HG03575 (cell line): ENCODE data around the gene EIF2S3B.
"Not testable (repeated sequence)": the region's sequence is repeated elsewhere in the genome, so short reads cannot be mapped to it uniquely, and the experiment has no call there.

Source experiments
- ATAC-seq: cut with Tn5 transposase; IDR thresholded peaks from one replicate; pipeline ENCODE4 v1.9.1; 2021; ENCODE audit not compliant: unreplicated experiment, insufficient number of reproducible peaks, low FRiP score; ENCODE audit errors: extremely low read depth

The EIF2S3B gene

DNA sequence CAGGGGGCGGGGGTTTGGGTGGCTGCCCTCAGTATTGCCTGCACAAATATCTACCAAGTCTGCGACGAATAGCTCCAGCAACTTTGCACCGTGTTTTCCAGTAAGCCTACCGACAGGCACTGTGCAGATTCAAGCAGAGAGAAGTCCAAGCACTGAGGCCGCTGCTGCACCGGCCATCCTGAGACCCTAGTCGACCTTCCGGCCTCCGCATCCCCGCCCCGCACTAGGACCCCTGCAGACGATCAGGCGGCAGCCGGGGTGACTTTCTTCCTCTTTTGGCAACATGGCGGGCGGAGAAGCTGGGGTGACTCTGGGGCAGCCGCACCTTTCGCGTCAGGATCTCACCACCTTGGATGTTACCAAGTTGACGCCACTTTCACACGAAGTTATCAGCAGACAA lies at the start of gene EIF2S3B:
EIF2S3B (plus strand) TSS at position 271 of the 400 bp plus-strand sequence; CDS start at position 284, 13 bp downstream.
- no peak for ATAC-seq

DNA sequence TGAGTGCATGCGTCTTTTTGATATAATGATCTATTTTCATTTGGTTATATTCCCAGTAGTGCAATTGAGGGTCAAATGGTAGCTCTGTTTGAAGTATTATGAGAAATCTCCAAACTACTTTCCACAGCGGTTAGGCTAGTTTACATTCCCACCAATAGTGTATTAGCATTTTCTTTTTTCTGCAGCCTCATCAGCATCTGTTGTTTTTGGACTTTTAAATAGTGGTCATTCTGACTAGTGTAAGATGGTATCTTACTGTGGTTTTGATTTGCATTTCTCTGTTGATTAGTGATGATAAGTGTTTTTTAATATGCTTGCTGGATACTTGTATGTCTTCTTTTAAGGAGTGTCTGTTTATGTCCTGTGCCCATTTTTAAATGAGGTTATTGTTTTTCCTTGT lies 48.8 kb upstream of the EIF2S3B start:
- no peak for ATAC-seq

DNA sequence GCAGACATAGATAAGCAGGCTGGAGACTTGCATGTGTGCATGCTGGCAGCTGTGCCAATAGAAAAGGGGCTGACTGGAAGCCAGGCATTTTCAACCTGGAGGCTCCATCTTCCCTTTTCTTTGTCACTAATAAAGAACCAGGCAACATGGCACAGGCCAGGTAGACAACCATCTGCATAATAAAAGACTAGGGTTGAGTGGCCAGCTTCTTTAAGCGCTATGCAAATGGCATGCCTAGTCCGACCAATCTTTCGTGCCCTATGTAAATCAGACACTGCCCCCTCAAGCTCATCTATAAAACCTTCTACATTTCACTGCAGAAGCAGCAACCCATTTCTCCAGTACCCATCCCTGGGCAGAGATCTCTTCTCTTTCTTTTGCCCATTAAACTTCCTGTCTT lies 47.9 kb upstream of the EIF2S3B start:
- ATAC-seq = no peak

DNA sequence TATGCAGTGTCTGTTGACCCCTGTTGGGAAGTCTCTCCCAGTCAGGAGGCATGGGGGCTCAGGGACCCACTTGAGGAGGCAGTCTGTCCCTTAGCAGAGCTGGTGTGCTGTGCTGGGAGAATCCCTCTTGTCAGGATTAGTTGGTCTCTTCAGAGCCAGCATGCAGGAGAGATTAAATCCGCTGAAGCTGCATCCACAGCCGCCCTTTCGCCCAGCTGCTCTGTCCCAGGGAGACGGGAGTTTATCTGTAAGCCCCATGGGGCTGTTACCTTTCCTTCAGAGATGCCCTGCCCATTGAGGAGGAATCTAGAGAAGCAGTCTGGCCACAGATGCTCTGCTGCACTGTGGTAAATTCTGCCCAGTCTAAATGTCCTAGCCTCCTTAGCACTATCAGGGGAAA lies 39.4 kb upstream of the EIF2S3B start:
- ATAC-seq = no peak

DNA sequence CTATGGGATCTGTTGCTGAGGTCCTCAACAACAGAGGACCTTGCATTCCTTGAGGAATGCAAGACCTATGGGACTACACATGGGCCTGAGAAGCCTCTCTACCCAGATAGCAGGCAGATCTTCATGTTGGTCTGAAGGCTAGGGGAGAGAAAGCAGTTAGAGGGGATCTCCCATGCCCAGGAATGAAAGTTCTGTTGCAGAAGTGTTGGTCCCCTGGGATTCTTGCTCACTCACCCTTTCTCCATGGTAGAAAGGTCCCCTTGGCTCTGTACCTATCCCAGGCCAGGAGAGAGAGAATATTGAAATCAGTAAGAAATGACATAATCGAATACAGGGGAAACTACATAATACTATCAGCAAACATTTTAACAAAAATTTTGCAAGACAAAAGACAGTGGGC lies 36.0 kb upstream of the EIF2S3B start:
- no peak for ATAC-seq

DNA sequence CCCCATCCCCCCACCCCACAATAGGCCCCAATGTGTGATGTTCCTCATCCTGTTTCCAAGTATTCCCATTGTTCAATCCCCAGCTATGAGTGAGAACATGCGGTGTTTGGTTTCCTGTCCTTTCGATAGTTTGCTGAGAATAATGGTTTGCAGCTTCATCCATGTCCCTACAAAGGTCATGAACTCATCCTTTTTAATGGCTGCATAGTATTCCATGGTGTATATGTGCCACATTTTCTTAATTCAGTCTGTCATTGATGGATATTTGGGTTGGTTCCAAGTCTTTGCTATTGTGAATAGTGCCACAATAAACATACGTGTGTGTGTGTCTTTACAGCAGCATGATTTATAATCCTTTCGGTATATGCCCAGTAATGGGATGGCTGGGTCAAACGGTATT lies 32.9 kb upstream of the EIF2S3B start:
- not testable (repeated sequence) for ATAC-seq

DNA sequence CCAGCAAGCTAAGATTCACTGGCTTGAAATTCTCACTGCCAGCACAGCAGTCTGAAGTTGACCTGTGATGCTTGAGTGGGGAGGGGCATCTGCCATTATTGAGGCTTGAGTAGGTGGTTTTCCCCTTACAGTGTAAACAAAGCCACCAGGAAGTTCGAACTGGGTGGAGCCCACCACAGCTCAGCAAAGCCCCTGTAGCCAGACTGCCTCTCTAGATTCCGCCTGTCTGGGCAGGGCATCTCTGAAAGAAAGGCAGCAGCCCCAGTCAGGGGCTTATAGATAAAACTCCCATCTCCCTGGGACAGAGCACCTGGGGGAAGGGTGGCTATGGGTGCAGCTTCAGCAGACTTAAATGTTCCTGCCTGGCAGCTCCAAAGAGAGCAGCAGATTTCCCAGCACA lies 23.8 kb upstream of the EIF2S3B start:
- ATAC-seq = not testable (repeated sequence)

DNA sequence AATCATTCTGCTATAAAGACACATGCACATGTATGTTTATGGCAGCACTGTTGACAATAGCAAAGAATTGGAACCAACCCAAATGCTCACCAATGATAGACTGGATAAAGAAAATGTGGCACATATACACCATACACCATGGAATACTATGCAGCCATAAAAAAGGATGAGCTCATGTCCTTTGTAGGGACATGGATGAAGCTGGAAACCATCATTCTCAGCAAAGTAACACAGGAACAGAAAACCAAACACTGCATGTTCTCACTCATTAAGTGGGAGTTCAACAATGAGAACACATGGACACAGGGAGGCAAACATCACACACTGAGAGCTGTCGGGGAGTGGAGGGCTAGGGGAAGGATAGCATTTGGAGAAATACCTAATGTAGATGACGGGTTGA lies 18.4 kb upstream of the EIF2S3B start:
- not testable (repeated sequence) for ATAC-seq

DNA sequence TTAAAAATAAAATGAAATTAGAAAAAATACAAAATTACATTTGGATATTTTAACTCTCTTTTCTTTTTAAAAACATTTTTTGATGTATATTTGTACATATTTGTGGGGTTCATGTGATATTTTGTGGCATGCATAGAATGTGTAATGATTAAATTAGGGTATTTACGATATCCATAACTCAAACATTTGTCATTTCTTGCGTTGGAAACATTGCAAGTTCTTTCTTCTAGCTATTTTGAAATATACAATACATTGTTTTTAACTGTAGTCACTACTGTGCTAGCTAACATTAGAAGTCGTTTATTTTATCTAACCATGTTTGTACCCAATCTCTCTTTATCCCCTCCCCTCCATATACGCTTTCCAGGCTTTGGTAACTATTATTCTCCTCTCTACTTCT lies 13.9 kb upstream of the EIF2S3B start:
- ATAC-seq = no peak

DNA sequence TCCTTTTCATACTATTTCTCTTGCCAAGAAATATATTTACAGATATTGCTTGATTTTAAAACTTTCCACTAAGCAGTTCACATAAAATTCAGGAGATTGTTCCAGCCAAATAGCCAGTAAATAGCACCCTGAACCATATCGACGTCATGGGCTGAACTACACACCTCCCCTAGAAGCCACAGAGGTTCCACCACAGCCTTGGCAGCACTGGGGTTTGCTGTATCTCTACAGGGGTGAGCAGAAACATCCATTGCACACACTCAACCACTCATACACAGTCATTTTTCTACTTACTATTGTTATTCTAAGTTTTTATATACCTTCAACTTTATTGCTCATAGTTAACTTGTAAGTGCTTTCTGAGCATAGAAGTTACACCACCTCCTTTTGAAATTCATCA lies 8.1 kb upstream of the EIF2S3B start:
- ATAC-seq = no peak

DNA sequence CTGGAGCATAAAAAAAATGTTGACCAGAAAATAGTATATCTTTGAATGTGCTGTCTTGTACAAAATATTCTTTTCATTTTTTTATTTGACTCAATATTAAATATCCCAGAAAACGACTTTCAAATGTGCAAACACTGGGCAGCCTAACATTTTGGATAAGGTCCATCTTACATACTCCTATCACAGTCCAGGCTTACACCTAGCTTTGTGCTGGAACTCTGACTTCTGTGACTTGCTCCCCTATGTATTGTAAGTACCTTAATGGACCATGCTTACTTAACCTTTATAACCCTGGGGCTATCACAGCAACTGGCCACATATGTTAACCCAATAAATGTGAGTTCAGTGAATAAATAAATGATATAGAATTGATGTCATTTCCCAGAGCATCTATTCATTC lies 7.6 kb upstream of the EIF2S3B start:
- ATAC-seq = no peak

DNA sequence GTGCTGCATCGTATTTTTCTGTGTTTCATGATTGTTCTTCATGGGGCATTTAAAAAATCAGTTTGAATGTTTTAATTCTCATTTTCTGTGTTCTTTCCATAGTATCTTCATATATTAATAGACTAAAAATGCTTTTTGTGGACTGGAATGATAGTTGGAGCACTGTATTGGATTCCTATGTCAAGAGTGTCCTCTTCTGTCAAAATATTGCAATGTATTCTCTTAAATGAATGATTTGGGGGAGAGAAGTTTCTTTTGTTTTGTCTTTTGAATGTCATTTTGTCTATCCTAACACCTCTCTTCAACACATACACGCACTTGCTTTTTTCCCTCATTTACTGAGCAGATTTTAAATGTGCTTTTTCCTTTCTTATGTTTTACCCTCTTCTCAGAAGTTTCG lies 4.7 kb upstream of the EIF2S3B start:
- ATAC-seq = no peak

DNA sequence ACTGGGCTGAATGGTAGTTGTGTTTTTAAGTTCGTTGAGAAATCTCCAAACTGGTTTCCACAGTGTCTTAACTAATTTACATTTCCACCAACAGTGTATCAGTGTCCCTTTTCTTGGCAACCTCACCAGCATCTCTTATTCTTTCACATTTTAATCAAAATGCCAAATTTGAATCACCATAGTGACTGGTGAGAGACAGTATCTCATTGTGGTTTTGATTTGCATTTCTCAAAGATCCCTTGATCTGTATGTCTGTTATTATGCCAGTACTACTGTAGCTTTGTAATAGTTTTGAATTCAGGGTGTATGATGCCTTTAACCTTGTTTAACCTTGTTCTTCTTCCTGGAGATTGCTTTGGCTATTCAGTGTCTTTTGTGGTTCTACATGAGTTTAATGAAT lies 2.2 kb upstream of the EIF2S3B start:
- ATAC-seq = no peak

DNA sequence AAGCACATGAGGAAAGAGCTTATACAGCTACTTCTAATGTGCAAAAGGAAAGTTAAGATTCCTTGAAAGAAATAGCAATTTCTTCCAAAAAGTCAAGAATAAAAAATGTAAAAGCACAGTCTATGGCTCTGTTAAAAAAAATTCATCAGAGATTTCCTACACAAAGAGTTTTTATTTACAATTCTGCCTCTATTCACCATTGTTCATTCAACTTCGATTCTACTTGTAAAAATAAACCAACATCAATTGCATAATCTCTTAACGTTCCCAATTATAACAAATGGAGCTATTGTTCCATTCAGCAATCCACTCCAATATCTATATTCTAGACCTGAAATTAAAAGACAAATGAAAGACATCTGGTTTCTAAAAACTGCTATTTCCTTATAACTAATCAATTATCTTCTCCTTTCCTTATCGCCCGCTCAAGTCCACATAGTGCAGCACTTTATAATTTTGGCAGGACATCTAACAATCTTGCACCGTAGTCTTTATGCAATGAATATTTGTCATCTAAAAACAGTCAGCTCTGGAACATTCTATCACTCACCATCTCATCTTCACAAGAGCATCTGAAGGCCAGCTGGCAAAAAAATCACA lies 6.2 kb downstream of the EIF2S3B start:
- ATAC-seq = no peak

DNA sequence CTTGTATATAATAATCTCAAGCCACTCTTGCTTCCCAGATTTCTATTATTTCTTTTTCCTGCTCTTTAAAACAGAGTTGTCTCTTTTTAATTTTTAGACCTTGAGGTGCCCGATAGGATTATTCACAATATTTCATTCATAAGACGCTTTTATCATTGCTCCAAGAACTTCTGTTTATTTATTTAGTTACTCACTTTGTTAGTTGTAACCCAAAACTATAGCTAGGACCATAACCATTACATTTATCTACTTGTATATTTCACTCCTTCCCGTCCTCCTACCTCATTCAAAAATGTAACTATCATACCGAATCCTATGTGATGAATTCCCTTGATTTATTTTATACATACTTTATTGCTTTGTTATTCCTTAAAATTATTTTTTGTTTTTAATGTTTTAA lies 7.1 kb downstream of the EIF2S3B start:
- no peak for ATAC-seq

DNA sequence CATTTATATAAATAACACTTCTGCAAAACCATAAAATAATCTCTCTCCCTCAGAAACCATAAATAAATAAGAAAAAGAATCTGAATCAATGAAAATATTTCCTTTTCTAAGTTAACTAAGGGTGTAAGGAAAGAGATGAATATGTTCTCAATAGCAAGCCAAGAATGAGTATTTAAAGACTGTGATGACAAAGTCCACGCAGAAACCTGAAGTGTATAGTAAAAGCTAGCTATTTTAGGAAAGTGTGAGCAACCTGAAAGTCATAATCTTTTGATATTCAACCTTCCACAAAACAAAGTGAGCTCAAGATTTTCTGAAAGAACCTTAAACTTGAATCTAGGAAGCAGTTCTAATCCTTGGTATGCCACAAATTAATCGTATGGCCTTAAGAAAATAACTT lies 15.9 kb downstream of the EIF2S3B start:
- ATAC-seq = no peak

DNA sequence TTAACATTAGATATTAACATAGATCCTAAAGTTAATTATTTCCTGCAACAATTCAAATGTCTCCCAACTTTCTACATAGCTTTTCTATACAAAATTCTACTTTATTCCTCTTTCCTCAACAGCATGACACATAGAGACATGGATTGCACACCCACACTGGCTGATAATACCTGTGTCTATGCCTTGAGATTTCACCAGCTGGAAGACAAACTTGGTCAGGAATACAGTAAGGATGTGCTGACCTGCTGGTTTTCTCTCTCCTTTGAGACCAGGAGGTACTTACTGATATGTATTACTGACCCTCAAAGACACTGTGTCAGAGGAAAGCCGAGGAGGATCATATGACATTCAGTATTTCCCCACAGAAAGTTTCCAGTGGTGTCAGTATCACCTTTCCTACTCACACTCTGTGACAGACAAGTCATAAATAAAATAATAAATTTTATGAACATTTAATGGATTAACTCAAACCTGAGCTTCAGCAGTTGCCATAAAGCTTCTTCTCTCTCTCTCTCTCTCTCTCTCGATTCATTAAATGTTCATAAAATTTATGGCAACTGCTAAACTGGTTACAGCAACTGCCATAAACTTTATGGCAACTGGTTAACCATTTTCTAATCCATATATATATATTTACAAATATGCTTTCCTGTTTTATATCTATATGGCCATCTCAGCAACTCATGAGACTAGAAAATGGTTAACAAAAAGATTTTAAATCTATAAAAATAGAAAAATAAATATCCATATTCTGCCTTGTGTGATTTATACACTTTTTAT lies 22.7 kb downstream of the EIF2S3B start:
- ATAC-seq = no peak

DNA sequence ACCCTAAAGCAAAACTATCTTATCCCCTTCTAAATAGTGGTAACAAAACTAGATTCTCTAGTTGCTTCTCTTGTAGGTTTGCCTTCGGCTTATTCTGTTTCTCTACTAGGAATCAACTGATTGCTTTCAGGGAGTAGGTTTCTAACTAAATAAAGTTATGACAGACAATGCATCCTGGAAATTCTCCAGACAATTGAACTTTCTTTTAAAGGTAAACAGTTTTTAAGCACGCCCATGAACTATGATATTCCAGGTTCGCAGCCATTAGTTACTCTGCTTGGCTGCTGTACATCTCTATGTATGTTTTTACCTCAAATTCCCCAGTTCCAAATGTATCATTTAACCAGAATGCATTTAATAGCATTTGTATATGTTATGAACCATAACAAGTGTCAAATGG lies 23.9 kb downstream of the EIF2S3B start:
- no peak for ATAC-seq

DNA sequence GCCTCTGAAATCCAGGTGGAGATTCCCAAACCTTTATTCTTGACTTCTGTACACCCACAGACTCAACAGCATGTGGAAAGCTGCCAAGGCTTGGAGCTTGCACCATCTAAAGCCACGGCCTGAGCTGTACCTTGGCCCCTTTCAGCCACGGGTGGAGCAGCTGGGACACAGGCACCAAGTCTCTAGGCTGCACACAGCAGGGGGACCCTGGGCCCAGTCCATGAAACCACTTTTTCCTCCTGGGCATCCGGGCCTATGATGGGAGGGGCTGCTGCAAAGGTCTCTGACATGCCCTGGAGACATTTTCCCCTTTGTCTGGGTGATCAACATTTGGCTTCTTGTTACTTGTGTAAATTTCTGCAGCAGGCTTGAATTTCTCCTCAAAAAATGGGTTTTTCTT lies 32.0 kb downstream of the EIF2S3B start:
- no peak for ATAC-seq

DNA sequence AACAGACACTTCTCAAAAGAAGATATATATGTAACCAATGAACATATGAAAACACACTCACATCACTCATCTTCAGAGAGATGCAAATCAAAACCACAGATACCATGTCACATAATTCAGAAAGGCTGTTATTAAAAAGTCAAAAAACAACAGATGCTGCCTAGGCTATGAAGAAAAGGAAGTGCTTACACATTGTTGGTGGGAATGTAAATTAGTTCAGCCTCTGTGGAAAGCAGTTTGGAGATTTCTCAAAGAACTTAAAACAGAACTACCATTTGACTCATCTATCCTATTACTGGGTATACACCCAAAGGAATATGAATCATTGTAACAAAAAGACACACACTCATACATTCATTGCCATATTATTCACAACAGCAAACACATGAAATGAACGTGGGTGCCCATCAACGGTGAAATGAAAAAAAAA lies 35.1 kb downstream of the EIF2S3B start:
- peak; percentile 79 for ATAC-seq

DNA sequence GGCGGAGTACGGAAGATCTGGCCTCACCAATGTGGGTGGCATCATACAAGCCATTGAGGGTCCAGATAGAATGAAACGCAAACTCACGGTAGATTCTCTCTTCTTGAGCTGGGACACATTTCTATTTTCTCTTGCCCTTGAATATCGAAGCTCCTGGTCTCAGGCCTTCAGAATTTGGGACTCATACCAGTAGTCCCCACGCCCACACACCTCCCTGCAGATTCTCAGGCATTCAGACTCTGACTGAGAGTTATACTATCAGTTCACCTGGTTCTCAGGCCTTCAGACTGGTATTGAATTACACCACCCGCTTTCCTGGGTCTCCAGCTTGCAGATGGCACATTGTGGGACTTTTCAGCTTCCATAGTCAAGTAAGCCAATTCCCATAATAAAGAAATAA lies 37.8 kb downstream of the EIF2S3B start:
- ATAC-seq = no peak
